NOMO-1 (cell line): Measurements from ENCODE around the gene NEFH.

Experiments
- DNase-seq, 2 experiments: peaks; one replicate each; lab custom pipeline; 2025; ENCODE audit not compliant: unreplicated experiment in 2 of 2; lab: John Stamatoyannopoulos, UW

The NEFH gene

DNA sequence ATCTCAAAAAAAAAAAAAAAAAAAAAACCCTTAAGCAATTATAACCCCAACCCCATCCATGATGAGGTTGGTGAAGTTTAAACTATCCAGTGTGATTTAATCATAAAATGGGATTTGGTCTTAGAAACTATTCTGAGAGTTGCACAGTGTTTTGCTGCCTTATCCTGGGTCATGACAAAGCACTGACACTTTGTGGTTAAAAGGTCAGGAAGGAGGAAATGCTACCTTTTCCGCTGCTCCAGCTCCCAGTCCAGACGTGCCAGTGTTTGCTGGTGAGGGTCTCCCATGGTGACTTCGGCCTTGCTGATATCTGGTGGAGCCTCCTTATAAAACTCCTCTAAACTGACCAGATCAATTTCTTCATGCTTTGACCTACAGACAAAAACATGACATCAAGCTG, 59.1 kb downstream of the NEFH start:
- DNase-seq = no peak
